Activated B cell treated with CpG ODN at 0.5 μM for 24 hours (primary cell): ENCODE measurements around the gene RNF130. TPM values are rescaled to one million over a fixed set of nuclear protein-coding genes. Genes with fewer than 3 reads are reported as not detected.
"Not testable (repeated sequence)": the region's sequence is repeated elsewhere in the genome, so short reads cannot be mapped to it uniquely, and the experiment has no call there.

ENCODE experiments used
- ATAC-seq: fragments of 200-7000 bp; cut with Tn5 transposase; one replicate; pipeline ENCODE4 v1.10.0; 2021; ENCODE audit warnings: low read depth, mild to moderate bottlenecking, moderate library complexity
- CTCF ChIA-PET: fragments of 350-600 bp; sonication (Branson Sonifier 250); formaldehyde crosslinking; loops from one replicate; lab custom pipeline; 2021; ENCODE audit warnings: antibody characterized with exemption; lab: Charles Lee
- POLR2A ChIA-PET: fragments of 350-600 bp; sonication (Branson Sonifier 250); formaldehyde crosslinking; loops from one replicate; lab custom pipeline; 2021; ENCODE audit warnings: antibody characterized with exemption; lab: Charles Lee
- DNase-seq: peaks from one replicate; pipeline ENCODE4 v3.0.0; 2022
- H3K27ac Mint-ChIP-seq: one replicate; pipeline ENCODE4 v1.8.0; 2020; ENCODE audit warnings: mixed read lengths
- H3K27me3 Mint-ChIP-seq: one replicate; pipeline ENCODE4 v1.8.0; 2021; ENCODE audit warnings: mixed read lengths
- H3K36me3 Mint-ChIP-seq: one replicate; pipeline ENCODE4 v1.8.0; 2021; ENCODE audit warnings: low read depth, mixed read lengths
- H3K4me1 Mint-ChIP-seq: one replicate; pipeline ENCODE4 v1.8.0; 2021; ENCODE audit warnings: mixed read lengths
- H3K4me3 Mint-ChIP-seq: one replicate; pipeline ENCODE4 v1.8.0; 2020; ENCODE audit warnings: mild to moderate bottlenecking, mixed read lengths
- H3K9me3 Mint-ChIP-seq: one replicate; pipeline ENCODE4 v1.8.0; 2020; ENCODE audit warnings: mixed read lengths
- CTCF ChIP-seq: fragments of 200-600 bp; IDR thresholded peaks from one replicate; pipeline ENCODE4 v1.8.0; 2022; ENCODE audit warnings: antibody characterized with exemption, mild to moderate bottlenecking
- intact Hi-C: fragments of 100-400 bp; cut with micrococcal nuclease; formaldehyde crosslinking; loops from one replicate; pipeline ENCODE4 v1.15.1; 2024
- total RNA-seq: library from RNA; stranded (reverse); gene quantifications from 2 replicates; pipeline ENCODE4 v1.2.3, GENCODE V29; 2022

Gene RNF130
- total RNA-seq, 1 donor from 2014 or later = 18.5 TPM

DNA sequence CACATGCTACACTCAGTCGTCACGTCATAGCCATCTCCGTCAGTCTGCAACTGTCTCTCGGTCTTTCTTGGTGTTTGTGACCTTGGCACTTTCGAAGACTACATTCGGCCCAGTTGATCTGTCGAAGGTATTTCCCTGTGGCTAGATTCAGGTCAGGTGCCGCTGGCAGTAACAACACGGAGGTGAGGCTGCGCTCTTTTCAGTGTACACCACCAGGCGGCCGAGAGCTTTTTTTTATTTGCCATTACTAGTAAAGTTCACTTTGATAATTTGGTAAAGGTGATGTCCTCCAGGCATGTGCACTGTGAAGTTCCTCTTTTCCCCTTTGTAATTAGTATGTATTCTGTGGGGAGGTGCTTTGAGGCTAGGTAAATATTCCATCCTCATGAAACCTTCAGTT, 49.7 kb downstream of the RNF130 start:
- Mint-ChIP-seq H3K36me3 (peaks cover 17% of the 10 kb centered on the region), H3K27me3 (peaks cover 1% of the 10 kb centered on the region), H3K4me3 (no peak overlapping the region), H3K4me1 (no peaks in the 10 kb centered on the region), H3K27ac (no peak overlapping the region), H3K9me3 (peaks cover 3% of the 10 kb centered on the region)
- no peak for ATAC-seq
- ChIA-PET POLR2A (no interaction called here), CTCF (no interaction called here)
- intact Hi-C loops = no loop called here
- TF ChIP-seq CTCF = no peak
- no peak for DNase-seq

GRCh38 chr5:180020176-180020575, 51.4 kb downstream of the RNF130 start:
- H3K4me3 Mint-ChIP-seq = no peak overlapping the region
- ATAC-seq = no peak
- no peaks in the 10 kb centered on the region for H3K4me1 Mint-ChIP-seq
- no peak for TF ChIP-seq CTCF
- no peak for DNase-seq
- ChIA-PET POLR2A (no interaction called here), CTCF (no interaction called here)
- peaks cover 3% of the 10 kb centered on the region for H3K9me3 Mint-ChIP-seq
- H3K27ac Mint-ChIP-seq = no peak overlapping the region
- intact Hi-C loops = no loop called here
- peaks cover 16% of the 10 kb centered on the region for H3K36me3 Mint-ChIP-seq
- peaks cover 1% of the 10 kb centered on the region for H3K27me3 Mint-ChIP-seq

- no peak overlapping the region for H3K4me3 Mint-ChIP-seq
- no peaks in the 10 kb centered on the region for H3K4me1 Mint-ChIP-seq
- no peak for TF ChIP-seq CTCF
- peaks cover 3% of the 10 kb centered on the region for H3K9me3 Mint-ChIP-seq
- ATAC-seq (no peak), DNase-seq (no peak)
- ChIA-PET CTCF (no interaction called here), POLR2A (interaction anchor here (0.7 to 0.8 kb wide), 3 partner anchors 9 to 489 kb away, joined by 3 to 4 read pairs (median 4); no protein-coding TSS in a partner anchor)
- intact Hi-C loops = no loop called here
- H3K27ac Mint-ChIP-seq = no peak overlapping the region
- H3K36me3 Mint-ChIP-seq = peaks cover 15% of the 10 kb centered on the region
- peaks cover 1% of the 10 kb centered on the region for H3K27me3 Mint-ChIP-seq
These were observed 53.1 kb downstream of the RNF130 start for GRCh38 chr5:180018347-180019060.

GRCh38 chr5:180015523-180015922, 56.0 kb downstream of the RNF130 start:
- H3K36me3 Mint-ChIP-seq = peaks cover 19% of the 10 kb centered on the region
- H3K9me3 Mint-ChIP-seq, intact Hi-C loops, H3K27ac Mint-ChIP-seq, DNase-seq, CTCF ChIA-PET, H3K4me3 Mint-ChIP-seq, H3K27me3 Mint-ChIP-seq, POLR2A ChIA-PET, H3K4me1 Mint-ChIP-seq, ATAC-seq: not testable (repeated sequence)

- H3K4me1 Mint-ChIP-seq = no peaks in the 10 kb centered on the region
- no peak for DNase-seq
- intact Hi-C loops = no loop called here
- no peak for ATAC-seq
- peaks cover 11% of the 10 kb centered on the region for H3K36me3 Mint-ChIP-seq
- TF ChIP-seq CTCF = no peak
- H3K27ac Mint-ChIP-seq = no peak overlapping the region
- ChIA-PET POLR2A (no interaction called here), CTCF (no interaction called here)
- H3K4me3 Mint-ChIP-seq = no peak overlapping the region
- no peaks in the 10 kb centered on the region for H3K27me3 Mint-ChIP-seq
- no peaks in the 10 kb centered on the region for H3K9me3 Mint-ChIP-seq
These were observed 57.9 kb downstream of the RNF130 start for GRCh38 chr5:180013678-180014077.
